GM18499 (cell line): ENCODE measurements around the gene SPINT2.
"Not testable (repeated sequence)": the region's sequence is repeated elsewhere in the genome, so short reads cannot be mapped to it uniquely, and the experiment has no call there.

Experiments used
- ATAC-seq: cut with Tn5 transposase; IDR thresholded peaks from one replicate; pipeline ENCODE4 v1.9.1; 2021; ENCODE audit warnings: moderate number of reproducible peaks; ENCODE audit not compliant: insufficient read depth, unreplicated experiment

The SPINT2 gene

GRCh38 chr19:38234615-38235014 lies 29.8 kb upstream of the SPINT2 start:
- ATAC-seq = no peak

GRCh38 chr19:38239816-38240215 lies 24.6 kb upstream of the SPINT2 start:
- no peak for ATAC-seq

- ATAC-seq = no peak
Measured at GRCh38 chr19:38243279-38243673, 21.1 kb upstream of the SPINT2 start.

- no peak for ATAC-seq
Measured at GRCh38 chr19:38245826-38246498, 18.4 kb upstream of the SPINT2 start.

GRCh38 chr19:38247126-38247525 lies 17.2 kb upstream of the SPINT2 start:
- no peak for ATAC-seq

GRCh38 chr19:38247734-38248268 lies 16.6 kb upstream of the SPINT2 start:
- ATAC-seq = no peak

- no peak for ATAC-seq
Measured at GRCh38 chr19:38248421-38248820, 16.0 kb upstream of the SPINT2 start.

- no peak for ATAC-seq
Measured at GRCh38 chr19:38250428-38250820, 13.9 kb upstream of the SPINT2 start.

GRCh38 chr19:38250821-38251563 lies 13.4 kb upstream of the SPINT2 start:
- ATAC-seq = no peak

GRCh38 chr19:38251564-38252051 lies 12.8 kb upstream of the SPINT2 start:
- ATAC-seq = no peak

- no peak for ATAC-seq
Measured at GRCh38 chr19:38252385-38252784, 12.0 kb upstream of the SPINT2 start.

- ATAC-seq = no peak
Measured at GRCh38 chr19:38252941-38253691, 11.3 kb upstream of the SPINT2 start.

- no peak for ATAC-seq
Measured at GRCh38 chr19:38253788-38254187, 10.6 kb upstream of the SPINT2 start.

- ATAC-seq = no peak
Measured at GRCh38 chr19:38255383-38256014, 8.9 kb upstream of the SPINT2 start.

GRCh38 chr19:38261942-38262341 lies 2.4 kb upstream of the SPINT2 start:
- ATAC-seq = not testable (repeated sequence)

GRCh38 chr19:38262585-38263268 lies 1.6 kb upstream of the SPINT2 start:
- no peak for ATAC-seq

- no peak for ATAC-seq
Measured at GRCh38 chr19:38263689-38264485, 486 bp upstream of the SPINT2 start.

GRCh38 chr19:38265213-38265861 lies 964 bp downstream of the SPINT2 start:
- no peak for ATAC-seq
